Ascending aorta (tissue), 2 donors: ENCODE results near the gene CEMIP. TPM values are rescaled to one million over a fixed set of nuclear protein-coding genes. Genes with fewer than 3 reads are reported as not detected.

Experiments
- DNase-seq, 2 donors: peaks; one replicate each; pipeline ENCODE4 v3.0.0-alpha.2; 2019; ENCODE audit warnings: low spot score in 2 of 2
- H3K27ac ChIP-seq, 2 donors: fragments of 200-600 bp; sonication (generic); one replicate each; pipeline ENCODE4 v1.5.1; 2016 to 2017; ENCODE audit warnings: mild to moderate bottlenecking in 1 of 2
- H3K27me3 ChIP-seq: fragments of 200-600 bp; sonication (generic); one replicate; pipeline ENCODE4 v1.5.1; 2017
- H3K36me3 ChIP-seq, 2 donors: fragments of 200-600 bp; sonication (generic); one replicate each; pipeline ENCODE4 v1.5.1; 2016
- H3K4me1 ChIP-seq, 2 donors: fragments of 200-600 bp; sonication (generic); one replicate each; pipeline ENCODE4 v1.5.1; 2016 to 2017; ENCODE audit warnings: mild to moderate bottlenecking in 1 of 2
- H3K4me3 ChIP-seq, 2 donors: fragments of 200-600 bp; sonication (generic); one replicate each; pipeline ENCODE4 v1.5.1; 2016 to 2017; ENCODE audit warnings: mild to moderate bottlenecking in 1 of 2
- H3K9me3 ChIP-seq, 2 donors: fragments of 200-600 bp; sonication (generic); one replicate each; pipeline ENCODE4 v1.5.1; 2016
- CTCF ChIP-seq, 3 experiments: fragments of 200-600 bp in 2 of 3; fragments of 450-650 bp in 1 of 3; sonication (generic) in 2 of 3; IDR thresholded peaks; one replicate each; pipeline ENCODE4 v1.5.1; 2016 to 2019; ENCODE audit warnings: antibody characterized with exemption in 3 of 3, mild to moderate bottlenecking in 1 of 3, moderate library complexity in 1 of 3
- intact Hi-C: fragments of 100-400 bp; cut with DNase I; formaldehyde crosslinking; loops from one replicate; pipeline ENCODE4 v1.15.1; 2023
- total RNA-seq: library from RNA; depleted of rRNA; stranded (reverse); fragments of >200 nt; gene quantifications from one replicate; pipeline ENCODE4 v1.1.0, GENCODE V29; 2016

Gene CEMIP
- total RNA-seq, 1 donor from 2014 or later, result not detected

GRCh38 chr15:80791004-80791403 lies 11.8 kb downstream of the CEMIP start:
- no peaks in the 10 kb centered on the region for H3K36me3 ChIP-seq
- no peaks in the 10 kb centered on the region for H3K27me3 ChIP-seq
- TF ChIP-seq CTCF (IDR thresholded peaks at IDR 0.05), result no peak
- intact Hi-C loops, result no loop called here
- H3K9me3 ChIP-seq, result no peaks in the 10 kb centered on the region
- DNase-seq, result no peak
- H3K4me3 ChIP-seq, result no peak overlapping the region
- no peaks in the 10 kb centered on the region for H3K4me1 ChIP-seq
- no peak overlapping the region for H3K27ac ChIP-seq

GRCh38 chr15:80796407-80796806 lies 17.2 kb downstream of the CEMIP start:
- DNase-seq, result no peak
- TF ChIP-seq CTCF (IDR thresholded peaks at IDR 0.05), result no peak
- H3K9me3 ChIP-seq, result no peaks in the 10 kb centered on the region
- H3K27me3 ChIP-seq, result no peaks in the 10 kb centered on the region
- H3K36me3 ChIP-seq, result no peaks in the 10 kb centered on the region
- H3K4me3 ChIP-seq, result no peak overlapping the region
- intact Hi-C loops, result no loop called here
- H3K27ac ChIP-seq, result no peak overlapping the region
- H3K4me1 ChIP-seq, result no peaks in the 10 kb centered on the region

- TF ChIP-seq CTCF (IDR thresholded peaks at IDR 0.05), result no peak
- no peak overlapping the region for H3K4me3 ChIP-seq
- no peak overlapping the region for H3K27ac ChIP-seq
- H3K4me1 ChIP-seq, result no peaks in the 10 kb centered on the region
- no peaks in the 10 kb centered on the region for H3K36me3 ChIP-seq
- H3K27me3 ChIP-seq, result no peaks in the 10 kb centered on the region
- no peaks in the 10 kb centered on the region for H3K9me3 ChIP-seq
- intact Hi-C loops, result no loop called here
- no peak for DNase-seq
These were observed 19.7 kb downstream of the CEMIP start for GRCh38 chr15:80798911-80799310.

- H3K27ac ChIP-seq, result no peak overlapping the region
- intact Hi-C loops, result no loop called here
- H3K4me3 ChIP-seq, result no peak overlapping the region
- no peaks in the 10 kb centered on the region for H3K27me3 ChIP-seq
- H3K4me1 ChIP-seq, result no peaks in the 10 kb centered on the region
- no peaks in the 10 kb centered on the region for H3K36me3 ChIP-seq
- H3K9me3 ChIP-seq, result no peaks in the 10 kb centered on the region
- DNase-seq, result peak in 1 of 2 donors; percentile 25
- TF ChIP-seq CTCF (IDR thresholded peaks at IDR 0.05), result no peak
These were observed 20.9 kb downstream of the CEMIP start for GRCh38 chr15:80800067-80800466.

- Histone ChIP-seq H3K4me1 (no peaks in the 10 kb centered on the region), H3K27ac (no peak overlapping the region), H3K9me3 (no peaks in the 10 kb centered on the region), H3K36me3 (no peaks in the 10 kb centered on the region), H3K4me3 (no peak overlapping the region), H3K27me3 (no peaks in the 10 kb centered on the region)
- intact Hi-C loops, result no loop called here
- DNase-seq, result no peak
- no peak for TF ChIP-seq CTCF (IDR thresholded peaks at IDR 0.05)
These were observed 22.9 kb downstream of the CEMIP start for GRCh38 chr15:80801891-80802680.
